SK-N-SH (cell line): ENCODE data around the gene IPO4. TPM values are rescaled to one million over a fixed set of nuclear protein-coding genes. Genes with fewer than 3 reads are reported as not detected.

ENCODE experiments used
- CTCF ChIA-PET: fragments of 300-600, 350-600 bp; formaldehyde crosslinking; extraction: SDS; loops from one replicate; lab custom pipeline; 2021; lab: Yijun Ruan, JAX
- POLR2A ChIA-PET: fragments of 350-600 bp; sonication (Branson Sonifier 250); formaldehyde crosslinking; extraction: SDS; loops from one replicate; lab custom pipeline; 2020; ENCODE audit warnings: antibody characterized with exemption, inconsistent platforms; lab: Yijun Ruan, JAX
- DNase-seq: peaks from one replicate; pipeline ENCODE4 v3.0.0; 2012
- H2AFZ ChIP-seq: fragments of 200-600 bp; sonication (generic); 2 replicates; pipeline ENCODE4 v1.8.1; 2016; ENCODE audit warnings: antibody characterized with exemption, mild to moderate bottlenecking, low read depth
- H3F3A ChIP-seq: fragments of 200-600 bp; sonication (generic); replicated peaks from 2 replicates; pipeline ENCODE3; 2016; ENCODE audit warnings: antibody characterized with exemption, mild to moderate bottlenecking; ENCODE audit not compliant: insufficient read depth
- H3K27ac ChIP-seq, 2 experiments: fragments of 200-500 bp in 1 of 2; fragments of 200-600 bp in 1 of 2; sonication (Bioruptor generic) in 1 of 2; sonication (generic), shearing (Covaris generic) in 1 of 2; 2 replicates each; pipeline versions ENCODE4 v1.5.1 to v1.6.1; 2014 to 2016; ENCODE audit warnings: low read depth in 2 of 2, inconsistent platforms in 1 of 2, low read length in 1 of 2, mild to moderate bottlenecking in 1 of 2, mixed read lengths in 1 of 2
- H3K27me3 ChIP-seq: fragments of 200-600 bp; sonication (generic), shearing (Covaris generic); 2 replicates; pipeline ENCODE4 v1.6.1; 2016; ENCODE audit warnings: mixed run types; ENCODE audit not compliant: insufficient read depth
- H3K36me3 ChIP-seq, 2 experiments: fragments of 200-500 bp in 1 of 2; fragments of 200-600 bp in 1 of 2; sonication (Bioruptor generic) in 1 of 2; sonication (generic) in 1 of 2; replicated peaks in 1 of 2; 2 replicates each; pipeline versions ENCODE3 to v1.5.1; 2014 to 2016; ENCODE audit warnings: low read length in 1 of 2, mild to moderate bottlenecking in 1 of 2; ENCODE audit not compliant: insufficient read depth in 2 of 2, control insufficient read depth in 1 of 2
- H3K4me1 ChIP-seq, 2 experiments: fragments of 200-500 bp in 1 of 2; fragments of 200-600 bp in 1 of 2; sonication (Bioruptor generic) in 1 of 2; sonication (generic), shearing (Covaris generic) in 1 of 2; 2 replicates each; pipeline versions ENCODE4 v1.5.1 to v1.6.1; 2014 to 2016; ENCODE audit warnings: low read depth in 1 of 2, low read length in 1 of 2, mixed run types in 1 of 2; ENCODE audit not compliant: insufficient read depth in 2 of 2, control insufficient read depth in 1 of 2
- H3K4me2 ChIP-seq: fragments of 200-600 bp; sonication (generic), shearing (Covaris generic); 2 replicates; pipeline ENCODE4 v1.6.1; 2017; ENCODE audit warnings: mixed run types
- H3K4me3 ChIP-seq, 2 experiments: fragments of 200-500 bp in 1 of 2; fragments of 200-600 bp in 1 of 2; sonication (Bioruptor generic) in 1 of 2; sonication (generic), shearing (Covaris generic) in 1 of 2; 2 replicates each; pipeline versions ENCODE4 v1.5.1 to v1.8.1; 2014 to 2016; ENCODE audit warnings: low read depth in 2 of 2, inconsistent platforms in 1 of 2, low read length in 1 of 2, mild to moderate bottlenecking in 1 of 2, mixed read lengths in 1 of 2, moderate library complexity in 1 of 2
- H3K79me2 ChIP-seq: fragments of 200-600 bp; sonication (generic); 2 replicates; pipeline ENCODE4 v1.8.1; 2017; ENCODE audit warnings: mild to moderate bottlenecking; ENCODE audit not compliant: insufficient read depth
- H3K9ac ChIP-seq: fragments of 200-600 bp; sonication (generic); 2 replicates; pipeline ENCODE4 v1.6.1; 2017; ENCODE audit warnings: mixed run types
- H3K9me2 ChIP-seq: fragments of 200-600 bp; sonication (generic); 2 replicates; pipeline ENCODE4 v1.6.1; 2017; ENCODE audit warnings: mixed run types
- H3K9me3 ChIP-seq: fragments of 200-600 bp; sonication (generic); 2 replicates; pipeline ENCODE4 v1.6.1; 2017; ENCODE audit warnings: mixed run types, mild to moderate bottlenecking, moderate library complexity
- H4K20me1 ChIP-seq: fragments of 200-600 bp; sonication (generic); 2 replicates; pipeline ENCODE4 v1.6.1; 2017; ENCODE audit warnings: mild to moderate bottlenecking, mixed run types; ENCODE audit not compliant: insufficient read depth
- EP300 ChIP-seq, 2 experiments: IDR thresholded peaks; 2 replicates each; pipeline versions ENCODE4 v1.4.0 to v1.6.1; 2012; ENCODE audit warnings: borderline replicate concordance in 1 of 2, low read depth in 1 of 2, low read length in 1 of 2
- FOSL2 ChIP-seq: IDR thresholded peaks from 2 replicates; pipeline ENCODE4 v1.4.0; 2012; ENCODE audit warnings: low read depth, mild to moderate bottlenecking, moderate library complexity, borderline replicate concordance
- FOXJ3 ChIP-seq: sonication (generic); formaldehyde crosslinking; IDR thresholded peaks from 2 replicates; pipeline ENCODE4 v1.5.1; 2020; ENCODE audit warnings: mild to moderate bottlenecking, missing genetic modification reagents
- GABPA ChIP-seq: IDR thresholded peaks from 2 replicates; pipeline ENCODE4 v1.4.0; 2012; ENCODE audit warnings: low read depth, mild to moderate bottlenecking
- GATA2 ChIP-seq: sonication (generic); formaldehyde crosslinking; IDR thresholded peaks from 2 replicates; pipeline ENCODE4 v1.5.0; 2020; ENCODE audit warnings: mild to moderate bottlenecking, missing genetic modification reagents
- MXI1 ChIP-seq: IDR thresholded peaks from 2 replicates; pipeline ENCODE4 v1.6.1; 2012; ENCODE audit warnings: mild to moderate bottlenecking, low read depth, low read length, improper control_type of control experiment
- NFIC ChIP-seq: IDR thresholded peaks from 2 replicates; pipeline ENCODE4 v1.4.0; 2012; ENCODE audit warnings: borderline replicate concordance
- NRF1 ChIP-seq: IDR thresholded peaks from 2 replicates; pipeline ENCODE4 v1.6.1; 2012; ENCODE audit warnings: low read depth, mild to moderate bottlenecking, low read length
- PBX3 ChIP-seq: IDR thresholded peaks from 2 replicates; pipeline ENCODE4; 2012
- RAD21 ChIP-seq: IDR thresholded peaks from 2 replicates; pipeline ENCODE4 v1.6.1; 2012; ENCODE audit warnings: mild to moderate bottlenecking, low read length
- REST ChIP-seq: IDR thresholded peaks from 2 replicates; pipeline ENCODE4 v1.6.1; 2012; ENCODE audit warnings: mild to moderate bottlenecking, low read depth, low read length, moderate library complexity
- SIN3A ChIP-seq: IDR thresholded peaks from 2 replicates; pipeline ENCODE4 v1.6.1; 2012; ENCODE audit warnings: low read depth, mild to moderate bottlenecking, low read length, moderate library complexity, borderline replicate concordance
- TCF12 ChIP-seq: IDR thresholded peaks from 2 replicates; pipeline ENCODE4 v1.4.0; 2012
- TEAD4 ChIP-seq: IDR thresholded peaks from 2 replicates; pipeline ENCODE4 v1.4.0; 2012; ENCODE audit warnings: mild to moderate bottlenecking, borderline replicate concordance; ENCODE audit not compliant: insufficient read depth
- YY1 ChIP-seq: IDR thresholded peaks from 2 replicates; pipeline ENCODE4 v1.4.0; 2012; ENCODE audit warnings: low read depth, mild to moderate bottlenecking
- WGBS: methylation state at CpG from one replicate; pipeline ENCODE4 v1.1.6; 2017; ENCODE audit warnings: low lambda C conversion rate; 5-methylcytosine and 5-hydroxymethylcytosine counted together
- polyA plus RNA-seq, 3 experiments: library from polyadenylated mRNA; depleted of rRNA; stranded (reverse); fragments of >200 nt; gene quantifications; 2 replicates each; pipeline ENCODE4 v1.2.3, GENCODE V29; 2012
- TF ChIP-seq, protein P1 (sequence below): fragments of 200-600 bp; sonication (generic); IDR thresholded peaks from 2 replicates; pipeline ENCODE4 v1.6.1; 2017; ENCODE audit warnings: antibody characterized with exemption, mild to moderate bottlenecking, moderate library complexity
- TF ChIP-seq, protein P2 (sequence below): IDR thresholded peaks from 2 replicates; pipeline ENCODE4 v1.4.0; 2012; ENCODE audit warnings: low read depth

The IPO4 gene
- polyA plus RNA-seq, 1 of the 3 experiments (the other 2 are of a cell fraction) = 61.3 TPM

- Histone ChIP-seq H3K9ac (no peak overlapping the region), H3K9me3 (no peaks in the 10 kb centered on the region), H3K4me2 (no peak overlapping the region), H3K79me2 (peaks cover 47% of the 10 kb centered on the region), H3K4me1 (peaks cover 11 to 20% of the 10 kb centered on the region in 2 experiments), H2AFZ (no peak overlapping the region), H3K36me3 (peaks cover 34 to 37% of the 10 kb centered on the region in 2 experiments), H3K9me2 (no peaks in the 10 kb centered on the region), H3F3A (peaks cover 5% of the 10 kb centered on the region), H4K20me1 (peaks cover 10% of the 10 kb centered on the region; the same call in 1 of the 2 replicates), H3K4me3 (no peak overlapping the region), H3K27me3 (no peaks in the 10 kb centered on the region), H3K27ac (no peak overlapping the region)
- TF ChIP-seq YY1 (no peak), TCF12 (no peak)
- TF ChIP-seq, protein P1, sequence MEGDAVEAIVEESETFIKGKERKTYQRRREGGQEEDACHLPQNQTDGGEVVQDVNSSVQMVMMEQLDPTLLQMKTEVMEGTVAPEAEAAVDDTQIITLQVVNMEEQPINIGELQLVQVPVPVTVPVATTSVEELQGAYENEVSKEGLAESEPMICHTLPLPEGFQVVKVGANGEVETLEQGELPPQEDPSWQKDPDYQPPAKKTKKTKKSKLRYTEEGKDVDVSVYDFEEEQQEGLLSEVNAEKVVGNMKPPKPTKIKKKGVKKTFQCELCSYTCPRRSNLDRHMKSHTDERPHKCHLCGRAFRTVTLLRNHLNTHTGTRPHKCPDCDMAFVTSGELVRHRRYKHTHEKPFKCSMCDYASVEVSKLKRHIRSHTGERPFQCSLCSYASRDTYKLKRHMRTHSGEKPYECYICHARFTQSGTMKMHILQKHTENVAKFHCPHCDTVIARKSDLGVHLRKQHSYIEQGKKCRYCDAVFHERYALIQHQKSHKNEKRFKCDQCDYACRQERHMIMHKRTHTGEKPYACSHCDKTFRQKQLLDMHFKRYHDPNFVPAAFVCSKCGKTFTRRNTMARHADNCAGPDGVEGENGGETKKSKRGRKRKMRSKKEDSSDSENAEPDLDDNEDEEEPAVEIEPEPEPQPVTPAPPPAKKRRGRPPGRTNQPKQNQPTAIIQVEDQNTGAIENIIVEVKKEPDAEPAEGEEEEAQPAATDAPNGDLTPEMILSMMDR = no peak
- POLR2A ChIA-PET = interaction anchor here (3.9 kb wide), 1 partner anchor 11 kb away, joined by 50 read pairs; the partner anchor contains the start of gene IRF9
- CTCF ChIA-PET = interaction anchor here (1.0 to 4.6 kb wide), 4 partner anchors 11 to 40 kb away, joined by 3 to 38 read pairs (median 18); partner anchors contain the start of gene IRF9
- 93% methylated on average over 3 of the region's 3 CpGs for WGBS
- no peak for DNase-seq
Measured at GRCh38 chr14:24149302-24149969, 39.2 kb downstream of the IPO4 start.

GRCh38 chr14:24147761-24148428, 40.7 kb downstream of the IPO4 start:
- peak overlapping the region; percentile 29 to 75; a peak in 2 of 4 replicates for H3K27ac ChIP-seq
- H3K9me3 ChIP-seq = no peaks in the 10 kb centered on the region
- 4% methylated on average over 10 of the region's 29 CpGs for WGBS
- H2AFZ ChIP-seq = no peak overlapping the region
- no peak for DNase-seq
- ChIA-PET CTCF (interaction anchor here (1.9 to 4.6 kb wide), 2 partner anchors 13 to 39 kb away, joined by 6 to 38 read pairs; partner anchors contain the start of gene IRF9), POLR2A (interaction anchor here (1.9 to 3.9 kb wide), 4 partner anchors 12 to 41 kb away, joined by 4 to 50 read pairs (median 18); partner anchors contain the start of genes DCAF11, IPO4, IRF9 and NRL)
- peaks cover 10% of the 10 kb centered on the region; the same call in 1 of the 2 replicates for H4K20me1 ChIP-seq
- H3K4me2 ChIP-seq = peak overlapping the region; percentile 83
- peak overlapping the region; percentile 93 to 98 for H3K4me3 ChIP-seq
- peaks cover 6% of the 10 kb centered on the region for H3F3A ChIP-seq
- peaks cover 36 to 52% of the 10 kb centered on the region in 2 experiments for H3K36me3 ChIP-seq
- no peaks in the 10 kb centered on the region for H3K27me3 ChIP-seq
- no peaks in the 10 kb centered on the region for H3K9me2 ChIP-seq
- H3K79me2 ChIP-seq = peaks cover 52% of the 10 kb centered on the region
- H3K4me1 ChIP-seq = peaks cover 11 to 20% of the 10 kb centered on the region in 2 experiments
- peak overlapping the region; percentile 79 for H3K9ac ChIP-seq
- TF ChIP-seq FOSL2 (no peak), SIN3A (no peak), GABPA (no peak), GATA2 (no peak), NRF1 (no peak), NFIC (no peak), RAD21 (no peak), MXI1 (0 out of 2 replicates have a peak, but pooled peaks have one; percentile 8), TEAD4 (no peak), PBX3 (no peak), EP300 (IDR thresholded peaks at IDR 0.05; ENCODE audit: borderline replicate concordance in 1 of 2, low read depth in 1 of 2, low read length in 1 of 2) (no peak), REST (no peak), FOXJ3 (CRISPR knock-in tag) (no peak)
- TF ChIP-seq, protein P2, sequence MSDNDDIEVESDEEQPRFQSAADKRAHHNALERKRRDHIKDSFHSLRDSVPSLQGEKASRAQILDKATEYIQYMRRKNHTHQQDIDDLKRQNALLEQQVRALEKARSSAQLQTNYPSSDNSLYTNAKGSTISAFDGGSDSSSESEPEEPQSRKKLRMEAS = 0 out of 2 replicates have a peak, but pooled peaks have one; percentile 7
